UCSD-AML1 (cell line): Measurements from ENCODE around the gene TMEM91.
"Not testable (repeated sequence)": the region's sequence is repeated elsewhere in the genome, so short reads cannot be mapped to it uniquely, and the experiment has no call there.

ENCODE experiments used
- DNase-seq: peaks from one replicate; lab custom pipeline; 2025; ENCODE audit not compliant: unreplicated experiment; lab: John Stamatoyannopoulos, UW

TMEM91 gene

GRCh38 chr19:41352609-41353465, 23.5 kb upstream of the TMEM91 start:
- peak; percentile 78 for DNase-seq

DNA sequence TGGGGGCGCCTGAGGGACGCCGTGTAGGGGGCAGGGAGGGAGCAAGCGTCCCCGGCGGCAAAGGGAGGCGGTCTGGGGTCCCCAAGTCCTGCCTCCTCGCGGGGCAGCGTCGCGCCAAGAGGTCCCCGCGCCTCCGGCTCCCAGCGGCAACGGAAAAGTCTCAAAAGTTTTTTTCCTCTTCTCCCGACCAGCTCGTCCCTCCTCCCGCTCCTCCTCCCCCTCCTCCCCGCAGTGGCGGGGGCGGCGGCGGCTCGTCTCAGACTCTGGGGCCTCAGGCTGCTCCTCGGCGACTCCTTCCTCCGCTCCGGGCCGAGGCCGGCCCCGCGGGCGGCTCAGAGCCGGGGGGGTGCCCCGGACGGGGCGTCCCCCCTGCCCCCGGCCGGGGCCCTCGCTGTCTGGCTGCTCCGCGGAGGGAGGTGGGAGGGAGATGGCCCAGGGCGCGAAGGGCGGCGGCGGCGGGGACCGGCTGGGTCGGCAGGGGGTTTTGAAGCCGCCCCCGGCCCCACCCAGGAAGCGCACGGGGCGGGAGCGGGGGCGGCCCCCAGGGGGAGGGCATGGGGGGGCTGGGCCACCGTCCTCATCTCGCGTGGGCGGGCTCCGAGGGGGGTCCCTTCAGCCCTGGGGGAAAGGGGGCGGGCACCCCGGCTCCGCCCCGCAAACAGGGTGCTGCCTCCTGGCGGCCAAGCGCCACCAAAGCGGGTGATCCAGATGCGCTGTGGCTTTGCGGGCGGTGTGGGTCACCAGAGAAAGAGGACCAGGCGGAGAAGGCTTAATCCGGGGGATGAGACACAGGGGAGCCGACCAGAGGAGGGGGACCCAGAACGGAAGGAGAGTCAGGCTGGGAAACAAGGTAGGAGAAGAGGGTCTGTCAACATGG, 22.6 kb upstream of the TMEM91 start, which contains the start of gene TGFB1:
TSS of gene TGFB1 (minus strand) at position 457 of the 877 bp plus-strand sequence. CDS start 878 bp downstream, outside the sequence.
- peak; percentile 98 for DNase-seq

- DNase-seq, result no peak
Observed at GRCh38 chr19:41354343-41354953, 21.9 kb upstream of the TMEM91 start.

GRCh38 chr19:41355035-41355434, 21.3 kb upstream of the TMEM91 start:
- DNase-seq, result no peak

DNA sequence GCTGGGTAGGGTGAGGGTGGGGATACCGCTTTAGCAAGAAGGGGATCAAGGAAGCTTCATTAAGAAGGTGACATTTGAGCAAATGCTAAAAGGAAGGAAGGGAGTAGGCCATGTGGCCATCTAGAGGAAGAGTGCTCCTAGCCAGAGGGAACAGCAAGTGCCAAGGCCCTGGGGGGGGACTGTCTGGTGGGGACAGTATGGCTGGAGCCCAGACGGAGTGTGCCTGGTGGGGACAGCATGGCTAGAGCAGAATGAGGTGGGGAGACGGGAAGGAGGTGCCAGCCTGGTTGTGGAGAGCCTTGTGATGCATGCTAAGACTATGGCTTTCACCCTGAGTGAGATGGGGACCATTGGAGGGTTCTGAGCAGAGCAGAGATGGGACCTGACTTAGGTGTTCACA, 20.5 kb upstream of the TMEM91 start:
- peak; percentile 51 for DNase-seq

DNA sequence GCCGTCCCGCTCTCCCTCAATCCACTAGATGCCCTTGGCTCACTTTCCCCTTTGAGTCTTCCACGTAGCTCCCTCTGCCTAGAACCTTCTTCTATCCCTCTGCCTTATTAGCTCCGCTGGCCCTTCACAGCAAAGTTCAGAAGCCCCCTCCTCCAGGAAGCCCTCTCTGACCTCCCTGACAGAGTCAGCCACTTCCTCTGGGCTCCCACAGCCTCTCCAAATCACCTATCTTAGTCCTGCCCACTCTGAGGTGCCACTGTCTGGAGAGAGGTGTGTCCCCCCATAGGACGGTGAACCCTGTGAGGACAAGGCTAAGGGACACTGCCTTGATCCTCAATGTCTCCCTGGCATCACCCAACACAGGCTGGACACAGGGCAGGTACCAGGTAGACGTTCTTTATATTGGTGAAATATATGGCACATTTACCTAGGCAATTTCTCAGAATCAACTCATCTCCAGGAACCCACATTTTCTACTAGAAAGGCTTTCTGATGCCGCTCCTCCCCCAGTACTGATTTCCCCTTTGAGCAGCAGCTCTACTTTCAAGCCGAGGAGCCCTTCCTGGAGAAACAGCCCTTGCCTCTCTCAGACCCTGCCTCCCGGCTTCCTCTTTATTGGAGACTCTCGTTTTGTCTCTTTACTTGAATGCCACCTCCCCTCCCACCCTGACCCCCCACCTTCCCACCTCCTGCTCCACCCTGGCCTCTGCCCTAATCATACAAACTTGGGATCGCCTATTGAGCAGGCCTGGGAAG, 19.2 kb upstream of the TMEM91 start:
- peak; percentile 38 for DNase-seq

DNA sequence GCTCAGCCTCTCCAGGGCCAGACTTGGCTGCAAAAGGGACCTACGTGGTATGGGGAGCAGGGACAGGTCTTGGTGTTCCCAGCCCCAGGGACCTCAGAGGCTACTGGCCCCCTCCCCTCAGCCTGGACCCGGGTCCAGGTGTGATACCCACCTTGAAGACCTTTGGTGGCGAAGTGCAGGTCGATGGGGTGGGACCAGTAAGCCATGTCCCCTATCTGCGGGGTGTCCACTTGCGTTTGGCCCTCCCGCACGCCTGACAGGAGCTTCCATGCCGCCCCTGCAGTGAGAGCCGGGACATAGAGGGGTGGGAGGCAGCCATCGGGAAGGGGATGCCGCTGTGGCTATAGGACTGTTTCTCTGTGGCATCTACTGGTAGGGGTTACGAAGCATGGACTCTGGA, 18.6 kb upstream of the TMEM91 start:
- no peak for DNase-seq

GRCh38 chr19:41359741-41360140, 16.6 kb upstream of the TMEM91 start:
- DNase-seq, result no peak

- no peak for DNase-seq
Observed at GRCh38 chr19:41362143-41362847, 14.0 kb upstream of the TMEM91 start.

GRCh38 chr19:41363371-41363752, 13.0 kb upstream of the TMEM91 start:
- no peak for DNase-seq

GRCh38 chr19:41363753-41364523, 12.4 kb upstream of the TMEM91 start, which contains the start of gene B9D2:
B9D2 (minus strand) TSS chr19:41364149; CDS start chr19:41363519, 630 bp downstream.
- peak; percentile 98 for DNase-seq

- no peak for DNase-seq
Observed at GRCh38 chr19:41364524-41365391, 11.6 kb upstream of the TMEM91 start.

DNA sequence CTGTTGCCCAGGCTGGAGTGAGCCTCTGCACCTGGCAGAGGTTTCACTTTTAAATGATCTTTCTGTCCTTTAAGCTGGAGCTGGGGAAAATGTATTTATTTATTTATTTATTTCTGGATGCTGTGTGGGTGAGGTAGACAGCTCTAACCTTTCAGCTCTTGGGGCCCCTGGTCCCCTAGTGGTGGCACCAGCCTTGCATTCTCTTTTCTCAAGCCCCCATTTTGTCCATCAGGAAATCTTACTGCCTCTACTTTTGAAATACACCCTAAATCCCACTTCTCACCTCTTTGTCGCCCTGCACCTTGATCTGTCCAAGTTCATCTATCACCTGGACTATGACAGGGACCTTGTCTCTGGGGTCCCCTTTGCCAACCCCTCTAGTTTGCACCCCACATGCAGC, 10.2 kb upstream of the TMEM91 start:
- DNase-seq, result no peak

- peak; percentile 42 for DNase-seq
Observed at GRCh38 chr19:41367848-41368301, 8.5 kb upstream of the TMEM91 start.

DNA sequence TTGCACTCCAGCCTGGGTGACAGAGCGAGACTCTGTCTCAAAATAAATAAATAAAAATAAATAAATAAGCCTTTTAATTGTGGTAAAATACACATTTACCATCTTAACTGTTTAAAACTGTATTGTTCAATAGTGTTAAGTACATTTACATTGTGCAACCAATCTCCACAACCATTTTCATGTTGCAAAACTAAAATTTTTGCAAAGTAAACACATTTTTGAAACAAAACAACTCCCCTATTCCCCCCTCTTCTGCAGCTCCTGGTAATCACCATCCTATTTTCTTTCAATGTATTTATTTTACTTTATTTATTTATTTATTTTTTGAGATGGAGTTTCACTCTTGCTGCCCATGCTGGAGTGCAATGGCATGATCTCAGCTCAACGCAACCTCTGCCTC, 6.6 kb upstream of the TMEM91 start:
- DNase-seq, result no peak

DNA sequence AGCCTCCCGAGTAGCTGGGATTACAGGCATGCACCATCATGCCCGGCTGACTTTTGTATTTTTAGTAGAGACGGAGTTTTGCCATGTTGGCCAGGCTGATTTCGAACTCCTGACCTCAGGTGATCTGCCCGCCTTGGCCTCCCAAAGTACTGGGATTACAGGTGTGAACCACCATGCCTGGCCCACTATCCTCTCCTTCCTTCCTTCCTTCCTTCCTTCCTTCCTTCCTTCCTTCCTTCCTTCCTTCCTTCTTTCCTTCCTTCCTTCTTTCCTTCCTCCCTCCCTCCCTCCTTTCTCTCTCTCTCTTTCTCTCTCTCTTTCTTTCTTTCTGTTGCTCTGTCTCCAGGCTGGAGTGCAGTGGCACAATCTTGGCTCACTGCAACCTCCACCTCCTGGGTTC, 5.2 kb upstream of the TMEM91 start:
- not testable (repeated sequence) for DNase-seq

DNA sequence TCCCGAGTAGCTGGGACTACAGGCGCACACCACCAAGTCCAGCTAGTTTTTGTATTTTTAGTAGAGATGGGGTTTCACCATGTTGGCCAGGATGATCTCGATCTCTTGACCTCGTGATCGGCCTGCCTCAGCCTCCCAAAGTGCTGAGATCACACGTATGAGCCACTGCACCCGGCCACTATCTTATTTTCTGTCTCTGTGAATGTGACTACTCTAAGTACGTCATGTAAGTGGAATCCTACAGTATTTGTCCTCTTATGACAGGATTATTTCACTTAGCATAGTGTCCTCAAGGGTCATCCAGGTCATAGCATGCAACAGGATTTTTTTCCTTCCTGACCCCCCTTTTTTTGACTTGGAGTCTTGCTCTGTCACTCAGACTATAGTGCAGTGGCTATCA, 4.8 kb upstream of the TMEM91 start:
- DNase-seq, result no peak

DNA sequence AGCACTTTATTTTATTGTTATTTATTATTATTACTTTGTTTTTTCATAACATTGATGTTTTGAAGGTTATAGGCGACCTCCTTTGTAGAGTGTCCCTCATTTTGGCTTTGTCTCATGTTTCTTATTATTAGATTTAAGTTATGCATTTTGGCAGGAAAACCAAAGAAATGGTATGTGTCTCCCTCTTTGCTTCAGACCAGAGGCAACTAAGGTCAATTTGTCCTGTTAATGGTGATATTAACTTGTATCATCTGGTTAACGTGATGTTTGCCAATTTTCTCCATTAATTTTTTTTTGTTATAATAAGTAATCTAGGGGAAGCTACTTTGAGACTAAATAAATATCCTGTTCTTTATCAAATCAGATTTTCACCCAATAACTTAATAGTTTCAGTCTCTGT, 3.8 kb upstream of the TMEM91 start:
- no peak for DNase-seq
